IMR-90 (cell line): Measurements from ENCODE around the gene TK2. TPM values are rescaled to one million over a fixed set of nuclear protein-coding genes. Genes with fewer than 3 reads are reported as not detected.

Source experiments
- ATAC-seq: fragments of 200-7000 bp; cut with Tn5 transposase; 2 replicates; pipeline ENCODE4 v1.9.1; 2020; ENCODE audit warnings: low read depth, mild to moderate bottlenecking, moderate library complexity
- BruUV-seq: library from RNA; stranded (reverse); fragments of 400-500 nt; replicated peaks from 2 replicates; lab custom pipeline; 2021; lab: Mats Ljungman, UMichigan
- CTCF ChIA-PET: fragments of 300-600 bp; formaldehyde crosslinking; extraction: SDS; loops from one replicate; lab custom pipeline; 2021; ENCODE audit warnings: antibody characterized with exemption; lab: Yijun Ruan, JAX
- POLR2A ChIA-PET: fragments of 300-600 bp; sonication (Branson Sonifier 250); formaldehyde crosslinking; loops from one replicate; lab custom pipeline; 2022; ENCODE audit warnings: antibody characterized with exemption; ENCODE audit not compliant: unreplicated experiment; lab: Charles Lee
- DNase-seq: peaks from one replicate; pipeline ENCODE4 v3.0.0; 2013
- H2AFZ ChIP-seq: replicated peaks from 2 replicates; pipeline ENCODE3; 2013; ENCODE audit warnings: low read length, mild to moderate bottlenecking; ENCODE audit not compliant: poor library complexity
- H2AK5ac ChIP-seq: 2 replicates; pipeline ENCODE4 v1.6.1; 2013; ENCODE audit warnings: low read depth, low read length, inconsistent platforms
- H2AK9ac ChIP-seq: replicated peaks from 2 replicates; pipeline ENCODE3; 2013; ENCODE audit warnings: mild to moderate bottlenecking, low read depth, low read length, moderate library complexity; ENCODE audit not compliant: poor library complexity
- H2BK120ac ChIP-seq: 2 replicates; pipeline ENCODE4 v1.6.1; 2013; ENCODE audit warnings: low read depth, low read length, inconsistent platforms
- H2BK15ac ChIP-seq: 3 replicates; pipeline ENCODE4 v1.6.1; 2013; ENCODE audit warnings: low read depth, low read length, inconsistent platforms
- H2BK20ac ChIP-seq: 2 replicates; pipeline ENCODE4 v1.6.1; 2013; ENCODE audit warnings: low read depth, mild to moderate bottlenecking, inconsistent platforms, low read length, moderate library complexity
- H2BK5ac ChIP-seq: 2 replicates; pipeline ENCODE4 v1.6.1; 2013; ENCODE audit warnings: mild to moderate bottlenecking, low read depth, low read length, inconsistent platforms; ENCODE audit not compliant: poor library complexity, severe bottlenecking
- H3K14ac ChIP-seq: replicated peaks from 2 replicates; pipeline ENCODE4 v1.6.1; 2013; ENCODE audit warnings: low read depth, low read length, inconsistent platforms
- H3K18ac ChIP-seq: 2 replicates; pipeline ENCODE4 v1.6.1; 2013; ENCODE audit warnings: low read depth, low read length, control low read depth
- H3K23ac ChIP-seq: 2 replicates; pipeline ENCODE4 v1.6.1; 2013; ENCODE audit warnings: low read depth, low read length, inconsistent platforms
- H3K27ac ChIP-seq: 2 replicates; pipeline ENCODE4 v1.5.1; 2013; ENCODE audit warnings: mild to moderate bottlenecking, control low read depth, low read length; ENCODE audit not compliant: insufficient read depth
- H3K27me3 ChIP-seq: 2 replicates; pipeline ENCODE4 v1.6.1; 2013; ENCODE audit warnings: low read length; ENCODE audit not compliant: control insufficient read depth, insufficient read depth
- H3K36me3 ChIP-seq: 2 replicates; pipeline ENCODE4 v1.6.1; 2013; ENCODE audit warnings: low read length, mixed read lengths; ENCODE audit not compliant: control insufficient read depth, insufficient read depth
- H3K4ac ChIP-seq: 2 replicates; pipeline ENCODE4 v1.6.1; 2013; ENCODE audit warnings: low read depth, low read length, inconsistent platforms
- H3K4me1 ChIP-seq: 2 replicates; pipeline ENCODE4 v1.6.1; 2013; ENCODE audit warnings: low read length, mixed read lengths; ENCODE audit not compliant: control insufficient read depth, insufficient read depth
- H3K4me2 ChIP-seq: 2 replicates; pipeline ENCODE4 v1.6.1; 2013; ENCODE audit warnings: low read depth, mild to moderate bottlenecking, control low read depth, low read length, moderate library complexity
- H3K4me3 ChIP-seq: 2 replicates; pipeline ENCODE4 v1.5.1; 2013; ENCODE audit warnings: low read depth, mild to moderate bottlenecking, control low read depth, low read length, moderate library complexity; ENCODE audit not compliant: insufficient read depth
- H3K56ac ChIP-seq: 2 replicates; pipeline ENCODE4 v1.6.1; 2013; ENCODE audit warnings: low read length, inconsistent platforms; ENCODE audit not compliant: insufficient read depth; ENCODE audit errors: extremely low read depth
- H3K79me1 ChIP-seq, 2 experiments: 2 replicates each; pipeline ENCODE4 v1.6.1; 2013; ENCODE audit warnings: low read length in 2 of 2, inconsistent platforms in 1 of 2, low read depth in 1 of 2
- H3K9ac ChIP-seq: 2 replicates; pipeline ENCODE4 v1.6.1; 2013; ENCODE audit warnings: low read depth, low read length, control low read depth
- H3K9me1 ChIP-seq: 2 replicates; pipeline ENCODE4 v1.6.1; 2013; ENCODE audit warnings: low read length, inconsistent platforms; ENCODE audit not compliant: insufficient read depth
- H3K9me3 ChIP-seq: 2 replicates; pipeline ENCODE4 v1.6.1; 2013; ENCODE audit warnings: low read length; ENCODE audit not compliant: control insufficient read depth, insufficient read depth
- H4K20me1 ChIP-seq: 2 replicates; pipeline ENCODE4 v1.6.1; 2013; ENCODE audit warnings: low read length, inconsistent platforms; ENCODE audit not compliant: insufficient read depth
- H4K5ac ChIP-seq: 2 replicates; pipeline ENCODE4 v1.6.1; 2013; ENCODE audit warnings: mild to moderate bottlenecking, low read depth, low read length, control low read depth
- H4K8ac ChIP-seq, 2 experiments: 2 replicates each; pipeline ENCODE4 v1.6.1; 2013; ENCODE audit warnings: low read depth in 2 of 2, low read length in 2 of 2, control low read depth in 1 of 2, inconsistent platforms in 1 of 2
- H4K91ac ChIP-seq: 2 replicates; pipeline ENCODE4 v1.6.1; 2013; ENCODE audit warnings: low read depth, low read length, inconsistent platforms; ENCODE audit not compliant: insufficient read depth
- BHLHE40 ChIP-seq: fragments of 150-350 bp; IDR thresholded peaks from 2 replicates; pipeline ENCODE4 v1.6.1; 2016; ENCODE audit warnings: mild to moderate bottlenecking, low read depth, low read length
- CEBPB ChIP-seq: IDR thresholded peaks from 2 replicates; pipeline ENCODE4 v1.6.1; 2012; ENCODE audit warnings: low read depth, low read length, improper control_type of control experiment
- CTCF ChIP-seq: conservative IDR thresholded peaks from 2 replicates; pipeline ENCODE4 v1.5.1; 2012; ENCODE audit warnings: mild to moderate bottlenecking, low read depth, low read length, improper control_type of control experiment
- ELK1 ChIP-seq: fragments of 150-350 bp; IDR thresholded peaks from 2 replicates; pipeline ENCODE4 v1.6.1; 2016; ENCODE audit warnings: low read depth, mild to moderate bottlenecking, low read length, moderate library complexity, borderline replicate concordance
- FOS ChIP-seq: fragments of 150-350 bp; IDR thresholded peaks from 2 replicates; pipeline ENCODE4 v1.6.1; 2016; ENCODE audit warnings: low read depth, low read length
- MAFK ChIP-seq: IDR thresholded peaks from 2 replicates; pipeline ENCODE4 v1.6.1; 2012; ENCODE audit warnings: low read depth, low read length, improper control_type of control experiment
- MAZ ChIP-seq: IDR thresholded peaks from 2 replicates; pipeline ENCODE4 v1.6.1; 2012; ENCODE audit warnings: low read depth, mild to moderate bottlenecking, low read length, improper control_type of control experiment, moderate library complexity, borderline replicate concordance
- MXI1 ChIP-seq: IDR thresholded peaks from 2 replicates; pipeline ENCODE4 v1.6.1; 2012; ENCODE audit warnings: low read depth, mild to moderate bottlenecking, low read length, moderate library complexity, borderline replicate concordance
- NFE2L2 ChIP-seq: fragments of 150-350 bp; IDR thresholded peaks from 2 replicates; pipeline ENCODE4 v1.6.1; 2016; ENCODE audit warnings: low read depth, mild to moderate bottlenecking, low read length
- RAD21 ChIP-seq: IDR thresholded peaks from 2 replicates; pipeline ENCODE4 v1.6.1; 2012; ENCODE audit warnings: low read length, improper control_type of control experiment
- RCOR1 ChIP-seq: IDR thresholded peaks from 2 replicates; pipeline ENCODE4 v1.6.1; 2012; ENCODE audit warnings: mild to moderate bottlenecking, low read length, improper control_type of control experiment; ENCODE audit not compliant: insufficient replicate concordance
- RFX5 ChIP-seq: IDR thresholded peaks from 2 replicates; pipeline ENCODE4 v1.8.0; 2012; ENCODE audit warnings: low read depth, mild to moderate bottlenecking, low read length, moderate library complexity
- SMC3 ChIP-seq: fragments of 150-350 bp; IDR thresholded peaks from 2 replicates; pipeline ENCODE4 v1.6.1; 2016; ENCODE audit warnings: low read depth, mild to moderate bottlenecking, antibody characterized with exemption, low read length, moderate library complexity
- USF2 ChIP-seq: fragments of 150-350 bp; IDR thresholded peaks from 2 replicates; pipeline ENCODE4 v1.6.1; 2017; ENCODE audit warnings: mild to moderate bottlenecking, antibody characterized with exemption, low read length, low read depth
- whole genome bisulfite sequencing, 2 experiments: methylation state at CpG; one replicate each; pipeline versions ENCODE4 v1.1.5 to v1.1.7; 2013; ENCODE audit warnings: missing lambda C conversion rate in 2 of 2; ENCODE audit not compliant: insufficient read length in 1 of 2; ENCODE audit errors: extremely low coverage in 2 of 2; 5-methylcytosine and 5-hydroxymethylcytosine counted together
- dilution Hi-C: fragments of 300-500 bp; cut with HindIII; formaldehyde crosslinking; loops from one replicate; pipeline ENCODE4 v1.14.3; 2018; ENCODE audit warnings: low sequenced_read_pairs; ENCODE audit not compliant: unreplicated experiment
- in situ Hi-C: fragments of 300-500 bp; cut with MboI; formaldehyde crosslinking; loops from 3 replicates; pipeline ENCODE4 v1.14.3; 2019; ENCODE audit warnings: low sequenced_read_pairs, inconsistent platforms, mixed read lengths
- intact Hi-C: fragments of 100-400 bp; cut with micrococcal nuclease; formaldehyde crosslinking; loops from 2 replicates; pipeline ENCODE4 v1.10.0; 2022
- polyA plus RNA-seq, 3 experiments: library from polyadenylated mRNA; depleted of rRNA; stranded (reverse); fragments of >200 nt; gene quantifications; 2 replicates each; pipeline ENCODE4 v1.2.3, GENCODE V29; 2012; ENCODE audit warnings: low replicate concordance in 1 of 3
- total RNA-seq: library from RNA; depleted of rRNA; stranded (reverse); fragments of >200 nt; gene quantifications from 2 replicates; pipeline ENCODE4 v1.2.3, GENCODE V29; 2012

The TK2 gene
- total and polyA plus RNA-seq, 2 of the 4 experiments (the other 2 are of a cell fraction), result 14.7 to 16.5 TPM

GRCh38 chr16:66478733-66479511 is 71.0 kb downstream of the TK2 start:
- Histone ChIP-seq H3K36me3 (no peaks in the 10 kb centered on the region), H2BK120ac (no peak overlapping the region), H3K18ac (no peak overlapping the region), H3K9me1 (no peaks in the 10 kb centered on the region), H3K4me2 (no peak overlapping the region), H2AK5ac (peak overlapping the region; percentile 83; the same call in 1 of the 2 replicates), H3K27ac (no peak overlapping the region), H3K9me3 (no peaks in the 10 kb centered on the region), H3K9ac (no peak overlapping the region), H2BK15ac (no peak overlapping the region), H4K91ac (no peak overlapping the region), H2BK20ac (no peak overlapping the region), H3K14ac (no peak overlapping the region), H2AFZ (peak overlapping the region; percentile 84), H3K4me1 (no peaks in the 10 kb centered on the region), H3K4ac (no peak overlapping the region), H3K23ac (no peak overlapping the region), H4K20me1 (no peaks in the 10 kb centered on the region), H2AK9ac (peak overlapping the region; percentile 91), H3K4me3 (no peak overlapping the region), H3K27me3 (peaks cover 14% of the 10 kb centered on the region; the same call in 1 of the 2 replicates), H3K79me1 (no peaks in the 10 kb centered on the region), H4K8ac (peak overlapping the region in 1 of 2 experiments; percentile 66; a peak in 1 of 4 replicates), H4K5ac (no peak overlapping the region), H2BK5ac (no peak overlapping the region), H3K56ac (no peak overlapping the region)
- in situ Hi-C loops, result no loop called here
- dilution Hi-C loops, result no loop called here
- WGBS, 2 experiments, result no CpG with 5 or more reads among the region's 10 CpGs
- intact Hi-C loops, result loop anchor here (5.0 kb wide), 1 partner anchor 108 kb away; no protein-coding TSS in a partner anchor
- ChIA-PET CTCF (interaction anchor here (1.1 kb wide), 1 partner anchor 137 kb away, joined by 3 read pairs; no protein-coding TSS in a partner anchor), POLR2A (no interaction called here)
- DNase-seq (peak; percentile 40), ATAC-seq (peak; percentile 84)
- no TSS peak for BruUV-seq
- no peak for TF ChIP-seq USF2
- no peak for TF ChIP-seq NFE2L2
- TF ChIP-seq RFX5, result no peak
- TF ChIP-seq CEBPB, result no peak
- TF ChIP-seq RAD21, result peak; percentile 63
- TF ChIP-seq MXI1, result no peak
- no peak for TF ChIP-seq ELK1
- TF ChIP-seq FOS, result no peak
- no peak for TF ChIP-seq RCOR1
- peak; percentile 68 for TF ChIP-seq CTCF
- no peak for TF ChIP-seq MAFK
- peak; percentile 35; the same call in 1 of the 2 replicates for TF ChIP-seq MAZ
- TF ChIP-seq SMC3, result peak; percentile 71
- TF ChIP-seq BHLHE40, result no peak
